ENCODE results near the gene BST1. TPM values are rescaled to one million over a fixed set of nuclear protein-coding genes. Genes with fewer than 3 reads are reported as not detected.

BST1 gene
- total and polyA plus RNA-seq, 10 of the 15 experiments (the other 5 are each of a cell fraction or from before 2014, with no cell fraction given), result 0.04 to 0.42 (median 0.11) TPM; not detected in 1

DNA sequence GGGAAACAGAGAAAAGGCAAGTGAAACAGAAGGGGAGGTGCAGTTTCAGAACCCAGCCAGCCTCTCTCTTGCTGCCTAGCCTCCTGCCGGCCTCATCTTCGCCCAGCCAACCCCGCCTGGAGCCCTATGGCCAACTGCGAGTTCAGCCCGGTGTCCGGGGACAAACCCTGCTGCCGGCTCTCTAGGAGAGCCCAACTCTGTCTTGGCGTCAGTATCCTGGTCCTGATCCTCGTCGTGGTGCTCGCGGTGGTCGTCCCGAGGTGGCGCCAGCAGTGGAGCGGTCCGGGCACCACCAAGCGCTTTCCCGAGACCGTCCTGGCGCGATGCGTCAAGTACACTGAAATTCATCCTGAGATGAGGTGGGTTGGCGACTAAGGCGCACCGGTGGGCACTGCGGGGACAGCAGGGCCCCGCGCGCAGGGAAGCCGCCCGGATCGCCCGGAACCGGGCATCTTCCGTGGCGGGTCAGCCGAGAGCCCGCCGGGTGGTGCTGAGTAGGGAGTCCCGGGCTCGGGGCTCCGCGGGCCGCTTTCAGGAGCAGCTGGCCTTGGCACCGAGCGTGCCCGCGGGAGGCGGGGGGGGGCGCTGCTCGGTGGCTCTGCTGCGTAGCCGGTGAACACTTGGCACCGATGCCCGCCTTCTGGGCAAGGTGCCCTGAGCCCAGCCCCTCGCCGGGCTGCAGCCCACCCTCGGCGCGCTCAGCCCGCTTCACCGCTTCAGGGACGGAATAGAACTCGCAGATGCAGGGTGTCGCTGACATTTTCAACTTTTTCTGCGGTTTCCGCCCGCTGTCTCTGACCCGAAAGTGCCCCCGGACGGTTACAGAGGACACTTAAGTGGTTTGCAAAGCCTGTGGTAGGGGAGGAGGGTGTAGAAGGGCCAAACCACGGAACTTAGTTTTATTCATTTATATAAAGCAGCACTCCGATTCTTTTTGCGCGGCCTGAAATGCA is 75.7 kb downstream of the BST1 start, which contains the start of gene CD38:
CD38 (plus strand) TSS at position 40 of the 953 bp plus-strand sequence; CDS start at position 127, 87 bp downstream.
- H3K9me3 ChIP-seq (replicated peaks; ENCODE audit: control insufficient read depth, insufficient read depth, low read length), result no peaks in the 10 kb centered on the region
- intact Hi-C loops (cut with micrococcal nuclease; ENCODE audit: unreplicated experiment), result loop anchor here (1.0 to 10.0 kb wide), 6 partner anchors 22 to 774 kb away; partner anchors contain the start of genes CPEB2, FAM200B and FBXL5
- SMC1A ChIA-PET (ENCODE audit: uncharacterized antibody, unreplicated experiment), result interaction anchor here (0.8 to 5.7 kb wide), 11 partner anchors 8 to 105 kb away, joined by 3 to 31 read pairs (median 8); no protein-coding TSS in a partner anchor
- in situ Hi-C loops (cut with MboI), result no loop called here
- POLR2A ChIA-PET, result interaction anchor here (0.6 to 1.5 kb wide), 3 partner anchors 10 to 100 kb away, joined by 3 to 6 read pairs (median 6); no protein-coding TSS in a partner anchor
- BruUV-seq (replicated peaks), result no TSS peak
- H3K4me3 ChIP-seq, result peak within 1 kb of the TSS; percentile 72
- peak within 1 kb of the TSS; percentile 78 for H3K27ac ChIP-seq (ENCODE audit: control insufficient read depth, insufficient read depth)
- peak within 1 kb of the TSS; percentile 63 for H3K9ac ChIP-seq (ENCODE audit: control insufficient read depth, insufficient read depth, low read length)
- RAD21 ChIA-PET (ENCODE audit: unreplicated experiment), result interaction anchor here (0.6 to 5.3 kb wide), 8 partner anchors 9 to 46 kb away, joined by 3 to 30 read pairs (median 8); no protein-coding TSS in a partner anchor
- peaks cover 0 to 3% of the 10 kb centered on the region in 2 experiments; a peak in 1 of 4 replicates for H3K27me3 ChIP-seq (replicated peaks in 1 of 2; ENCODE audit: control insufficient read depth in 2 of 2, insufficient read depth in 2 of 2, low read length in 1 of 2)
- ATAC-seq (peak; percentile 85), DNase-seq (ENCODE audit: low read depth, low spot score) (no peak), FAIRE-seq (no peak)
- peak within 1 kb of the TSS; percentile 24; the same call in 1 of the 2 replicates for H2AFZ ChIP-seq (ENCODE audit: control insufficient read depth, low read depth, low read length)
- H3K36me3 ChIP-seq (ENCODE audit: control insufficient read depth in 2 of 2, insufficient read depth in 2 of 2, low read length in 1 of 2), result no peaks in the 10 kb centered on the region
- peaks cover 36% of the 10 kb centered on the region for H3K4me1 ChIP-seq (ENCODE audit: control insufficient read depth, insufficient read depth, low read length)
- H3K79me2 ChIP-seq (ENCODE audit: control insufficient read depth, insufficient read depth, low read length), result no peaks in the 10 kb centered on the region; the same call in 1 of the 2 replicates
- no peaks in the 10 kb centered on the region for H4K20me1 ChIP-seq (ENCODE audit: control insufficient read depth, insufficient read depth)
- WGBS (ENCODE audit: insufficient coverage, insufficient replicate concordance, low lambda C conversion rate, missing lambda C conversion rate), result 2% methylated on average over 62 of the region's 76 CpGs
- CTCF ChIA-PET, result interaction anchor here (0.6 to 8.6 kb wide), 12 partner anchors 12 to 177 kb away, joined by 3 to 96 read pairs (median 6); no protein-coding TSS in a partner anchor
- peak within 1 kb of the TSS; percentile 77 for H3K4me2 ChIP-seq (ENCODE audit: control insufficient read depth, insufficient read depth)
- TF ChIP-seq RAD21 (IDR thresholded peaks at IDR 0.05; ENCODE audit: insufficient read depth, low read depth, low read length), result no peak
- TF ChIP-seq SRF (IDR thresholded peaks at IDR 0.05; ENCODE audit: low read depth in 2 of 2, low read length in 2 of 2), result no peak
- TF ChIP-seq, protein P1, sequence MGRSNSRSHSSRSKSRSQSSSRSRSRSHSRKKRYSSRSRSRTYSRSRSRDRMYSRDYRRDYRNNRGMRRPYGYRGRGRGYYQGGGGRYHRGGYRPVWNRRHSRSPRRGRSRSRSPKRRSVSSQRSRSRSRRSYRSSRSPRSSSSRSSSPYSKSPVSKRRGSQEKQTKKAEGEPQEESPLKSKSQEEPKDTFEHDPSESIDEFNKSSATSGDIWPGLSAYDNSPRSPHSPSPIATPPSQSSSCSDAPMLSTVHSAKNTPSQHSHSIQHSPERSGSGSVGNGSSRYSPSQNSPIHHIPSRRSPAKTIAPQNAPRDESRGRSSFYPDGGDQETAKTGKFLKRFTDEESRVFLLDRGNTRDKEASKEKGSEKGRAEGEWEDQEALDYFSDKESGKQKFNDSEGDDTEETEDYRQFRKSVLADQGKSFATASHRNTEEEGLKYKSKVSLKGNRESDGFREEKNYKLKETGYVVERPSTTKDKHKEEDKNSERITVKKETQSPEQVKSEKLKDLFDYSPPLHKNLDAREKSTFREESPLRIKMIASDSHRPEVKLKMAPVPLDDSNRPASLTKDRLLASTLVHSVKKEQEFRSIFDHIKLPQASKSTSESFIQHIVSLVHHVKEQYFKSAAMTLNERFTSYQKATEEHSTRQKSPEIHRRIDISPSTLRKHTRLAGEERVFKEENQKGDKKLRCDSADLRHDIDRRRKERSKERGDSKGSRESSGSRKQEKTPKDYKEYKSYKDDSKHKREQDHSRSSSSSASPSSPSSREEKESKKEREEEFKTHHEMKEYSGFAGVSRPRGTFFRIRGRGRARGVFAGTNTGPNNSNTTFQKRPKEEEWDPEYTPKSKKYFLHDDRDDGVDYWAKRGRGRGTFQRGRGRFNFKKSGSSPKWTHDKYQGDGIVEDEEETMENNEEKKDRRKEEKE (IDR thresholded peaks at IDR 0.05), result no peak
- TF ChIP-seq ZNF207 (IDR thresholded peaks at IDR 0.05; ENCODE audit: borderline replicate concordance), result no peak; the same call in 1 of the 2 replicates
- TF ChIP-seq HSF1 (IDR thresholded peaks at IDR 0.05; ENCODE audit: low read depth, low read length), result no peak
- no peak for TF ChIP-seq BRCA1 (IDR thresholded peaks at IDR 0.05; ENCODE audit: low read depth, low read length)
- 0 out of 2 replicates have a peak, but pooled peaks have one; percentile 37 for TF ChIP-seq NFYB (IDR thresholded peaks at IDR 0.05; ENCODE audit: insufficient read depth, low read depth, low read length)
- TF ChIP-seq ASH2L (IDR thresholded peaks at IDR 0.05; ENCODE audit: borderline replicate concordance, low read depth), result no peak
- 0 out of 2 replicates have a peak, but pooled peaks have one; percentile 47 for TF ChIP-seq TAF1 (IDR thresholded peaks at IDR 0.05; ENCODE audit: borderline replicate concordance, low read depth, low read length)
- 0 out of 2 replicates have a peak, but pooled peaks have one; percentile 30 for TF ChIP-seq TCF3 (IDR thresholded peaks at IDR 0.05; ENCODE audit: borderline replicate concordance, insufficient read depth, low read depth, low read length)
- TF ChIP-seq, protein P2, sequence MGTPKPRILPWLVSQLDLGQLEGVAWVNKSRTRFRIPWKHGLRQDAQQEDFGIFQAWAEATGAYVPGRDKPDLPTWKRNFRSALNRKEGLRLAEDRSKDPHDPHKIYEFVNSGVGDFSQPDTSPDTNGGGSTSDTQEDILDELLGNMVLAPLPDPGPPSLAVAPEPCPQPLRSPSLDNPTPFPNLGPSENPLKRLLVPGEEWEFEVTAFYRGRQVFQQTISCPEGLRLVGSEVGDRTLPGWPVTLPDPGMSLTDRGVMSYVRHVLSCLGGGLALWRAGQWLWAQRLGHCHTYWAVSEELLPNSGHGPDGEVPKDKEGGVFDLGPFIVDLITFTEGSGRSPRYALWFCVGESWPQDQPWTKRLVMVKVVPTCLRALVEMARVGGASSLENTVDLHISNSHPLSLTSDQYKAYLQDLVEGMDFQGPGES (IDR thresholded peaks at IDR 0.05), result no peak
- no peak for TF ChIP-seq E4F1 (IDR thresholded peaks at IDR 0.05; ENCODE audit: borderline replicate concordance, partially characterized antibody)
